WI38 (cell line): Measurements from ENCODE around the gene CAPN8.

Source experiments
- H3K4me3 ChIP-seq: 2 replicates; pipeline ENCODE4 v1.5.1; 2011; ENCODE audit warnings: low read depth, mild to moderate bottlenecking, control low read depth, low read length
- TF ChIP-seq, protein P1 (sequence below): IDR thresholded peaks from 2 replicates; pipeline ENCODE4 v1.5.1; 2012; ENCODE audit warnings: low read depth, mild to moderate bottlenecking, control low read depth, low read length

Gene CAPN8

DNA sequence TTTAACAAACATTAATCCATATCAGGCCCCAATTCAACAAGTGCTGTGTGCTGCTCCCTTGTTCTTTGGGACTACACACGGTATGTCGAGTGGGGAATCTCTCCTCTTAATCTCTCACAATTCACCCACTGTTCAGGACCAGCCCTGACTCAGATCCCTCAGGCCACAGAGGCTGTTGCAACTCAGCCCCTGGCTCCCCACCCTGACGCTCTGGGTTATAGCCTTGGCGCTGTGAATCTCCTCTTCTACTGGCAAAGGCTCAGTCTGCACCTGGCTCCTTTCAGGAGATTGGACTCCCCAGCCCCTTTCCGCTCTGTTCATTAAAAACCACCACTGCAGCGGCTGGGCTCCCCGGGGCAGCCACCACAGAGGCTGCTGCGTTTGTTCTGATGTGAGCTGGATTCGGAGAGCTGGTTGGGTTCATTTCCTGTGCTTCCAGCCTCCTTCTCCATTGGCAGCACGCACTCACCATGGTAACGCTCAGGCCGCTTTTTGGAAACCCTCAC is 13.0 kb downstream of the CAPN8 start:
- no peak overlapping the region for H3K4me3 ChIP-seq
- TF ChIP-seq, protein P1, sequence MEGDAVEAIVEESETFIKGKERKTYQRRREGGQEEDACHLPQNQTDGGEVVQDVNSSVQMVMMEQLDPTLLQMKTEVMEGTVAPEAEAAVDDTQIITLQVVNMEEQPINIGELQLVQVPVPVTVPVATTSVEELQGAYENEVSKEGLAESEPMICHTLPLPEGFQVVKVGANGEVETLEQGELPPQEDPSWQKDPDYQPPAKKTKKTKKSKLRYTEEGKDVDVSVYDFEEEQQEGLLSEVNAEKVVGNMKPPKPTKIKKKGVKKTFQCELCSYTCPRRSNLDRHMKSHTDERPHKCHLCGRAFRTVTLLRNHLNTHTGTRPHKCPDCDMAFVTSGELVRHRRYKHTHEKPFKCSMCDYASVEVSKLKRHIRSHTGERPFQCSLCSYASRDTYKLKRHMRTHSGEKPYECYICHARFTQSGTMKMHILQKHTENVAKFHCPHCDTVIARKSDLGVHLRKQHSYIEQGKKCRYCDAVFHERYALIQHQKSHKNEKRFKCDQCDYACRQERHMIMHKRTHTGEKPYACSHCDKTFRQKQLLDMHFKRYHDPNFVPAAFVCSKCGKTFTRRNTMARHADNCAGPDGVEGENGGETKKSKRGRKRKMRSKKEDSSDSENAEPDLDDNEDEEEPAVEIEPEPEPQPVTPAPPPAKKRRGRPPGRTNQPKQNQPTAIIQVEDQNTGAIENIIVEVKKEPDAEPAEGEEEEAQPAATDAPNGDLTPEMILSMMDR = no peak

GRCh38 chr1:223651291-223651991 is 14.1 kb downstream of the CAPN8 start:
- TF ChIP-seq, protein P1 = no peak
- no peak overlapping the region for H3K4me3 ChIP-seq

GRCh38 chr1:223650465-223650864 is 15.0 kb downstream of the CAPN8 start:
- TF ChIP-seq, protein P1 = no peak
- H3K4me3 ChIP-seq = no peak overlapping the region

GRCh38 chr1:223649222-223649621 is 16.3 kb downstream of the CAPN8 start:
- TF ChIP-seq, protein P1 = no peak
- no peak overlapping the region for H3K4me3 ChIP-seq

GRCh38 chr1:223647249-223647648 is 18.3 kb downstream of the CAPN8 start:
- no peak overlapping the region for H3K4me3 ChIP-seq
- TF ChIP-seq, protein P1 = no peak

GRCh38 chr1:223645903-223646302 is 19.6 kb downstream of the CAPN8 start:
- TF ChIP-seq, protein P1 = no peak
- no peak overlapping the region for H3K4me3 ChIP-seq

GRCh38 chr1:223642237-223642636 is 23.3 kb downstream of the CAPN8 start:
- TF ChIP-seq, protein P1 = no peak
- H3K4me3 ChIP-seq = no peak overlapping the region
